CD14-positive monocyte (primary cell): ENCODE measurements around the gene ATRX. TPM values are rescaled to one million over a fixed set of nuclear protein-coding genes. Genes with fewer than 3 reads are reported as not detected.
A peak's percentile ranks its signal among the peaks of the same experiment; 100 is the strongest.

Source experiments
- DNase-seq, 3 donors: peaks; one replicate each; pipeline ENCODE4 v3.0.0-alpha.2; 2011 to 2022
- H2AFZ ChIP-seq: 2 replicates; pipeline ENCODE4 v1.6.0; 2012; ENCODE audit warnings: mild to moderate bottlenecking, low read depth, low read length, inconsistent platforms; ENCODE audit not compliant: insufficient read depth, poor library complexity, severe bottlenecking
- H3K27ac ChIP-seq, 2 donors: 1 replicate in 1 of 2; 2 replicates in 1 of 2; pipeline ENCODE4 v1.5.1; 2012 to 2013; ENCODE audit warnings: low read length in 2 of 2, control low read depth in 1 of 2, inconsistent platforms in 1 of 2, low read depth in 1 of 2, mild to moderate bottlenecking in 1 of 2
- H3K27me3 ChIP-seq, 2 donors: one replicate each; pipeline versions ENCODE4 v1.6.0 to v1.6.1; 2011 to 2013; ENCODE audit warnings: low read length in 2 of 2; ENCODE audit not compliant: control insufficient read depth in 2 of 2, insufficient read depth in 2 of 2
- H3K36me3 ChIP-seq, 2 donors: replicated peaks in 1 of 2; 1 replicate in 1 of 2; 2 replicates in 1 of 2; pipeline versions ENCODE4 v1.5.1 to v1.6.1; 2012 to 2013; ENCODE audit warnings: low read length in 2 of 2, control low read depth in 1 of 2, inconsistent platforms in 1 of 2, mild to moderate bottlenecking in 1 of 2; ENCODE audit not compliant: insufficient read depth in 2 of 2, control insufficient read depth in 1 of 2
- H3K4me1 ChIP-seq, 2 donors: 1 replicate in 1 of 2; 2 replicates in 1 of 2; pipeline versions ENCODE4 v1.5.1 to v1.6.1; 2012 to 2013; ENCODE audit warnings: low read length in 2 of 2, control low read depth in 1 of 2, inconsistent platforms in 1 of 2, mild to moderate bottlenecking in 1 of 2, moderate library complexity in 1 of 2; ENCODE audit not compliant: insufficient read depth in 2 of 2, control insufficient read depth in 1 of 2
- H3K4me2 ChIP-seq: replicated peaks from 2 replicates; pipeline ENCODE3; 2012; ENCODE audit warnings: low read length, moderate library complexity, mild to moderate bottlenecking; ENCODE audit not compliant: poor library complexity, severe bottlenecking; ENCODE audit errors: extremely low read depth
- H3K4me3 ChIP-seq, 3 experiments: fragments of 200-600 bp in 1 of 3; sonication (generic) in 1 of 3; replicated peaks in 1 of 3; 1 replicate in 2 of 3; 2 replicates in 1 of 3; pipeline ENCODE4 v1.5.1; 2011 to 2013; ENCODE audit warnings: low read length in 3 of 3, mild to moderate bottlenecking in 3 of 3, control low read depth in 2 of 3, low read depth in 2 of 3, inconsistent platforms in 1 of 3, moderate library complexity in 1 of 3
- H3K79me2 ChIP-seq: 2 replicates; pipeline ENCODE4 v1.6.0; 2012; ENCODE audit warnings: mild to moderate bottlenecking, control low read depth, inconsistent platforms, low read length, moderate library complexity; ENCODE audit not compliant: insufficient read depth
- H3K9ac ChIP-seq: 2 replicates; pipeline ENCODE4 v1.6.0; 2017; ENCODE audit warnings: low read length, mild to moderate bottlenecking; ENCODE audit not compliant: insufficient read depth, poor library complexity, severe bottlenecking
- H3K9me3 ChIP-seq, 2 donors: replicated peaks in 1 of 2; 1 replicate in 1 of 2; 2 replicates in 1 of 2; pipeline versions ENCODE4 v1.5.1 to v1.6.1; 2012 to 2013; ENCODE audit warnings: low read length in 2 of 2, control low read depth in 1 of 2; ENCODE audit not compliant: control insufficient read depth in 1 of 2, insufficient read depth in 1 of 2
- H4K20me1 ChIP-seq: 2 replicates; pipeline ENCODE4 v1.6.0; 2012; ENCODE audit warnings: mild to moderate bottlenecking, low read length, control low read depth, moderate library complexity; ENCODE audit not compliant: insufficient read depth
- H3K27ac Mint-ChIP-seq, 7 donors: one replicate each; pipeline ENCODE4 v1.8.0; 2020; ENCODE audit warnings: mild to moderate bottlenecking in 7 of 7, mixed read lengths in 7 of 7, moderate library complexity in 6 of 7, inconsistent platforms in 2 of 7
- H3K27me3 Mint-ChIP-seq, 3 donors: one replicate each; pipeline ENCODE4 v1.8.0; 2021 to 2022; ENCODE audit warnings: low read depth in 3 of 3, mild to moderate bottlenecking in 3 of 3, mixed read lengths in 3 of 3, moderate library complexity in 3 of 3, inconsistent platforms in 1 of 3
- H3K36me3 Mint-ChIP-seq, 2 donors: one replicate each; pipeline ENCODE4 v1.8.0; 2020; ENCODE audit warnings: mixed read lengths in 2 of 2, inconsistent platforms in 1 of 2, mild to moderate bottlenecking in 1 of 2
- H3K4me1 Mint-ChIP-seq: one replicate; pipeline ENCODE4 v1.8.0; 2020; ENCODE audit warnings: mild to moderate bottlenecking, mixed read lengths
- H3K4me3 Mint-ChIP-seq, 2 donors: one replicate each; pipeline ENCODE4 v1.8.0; 2020; ENCODE audit warnings: mild to moderate bottlenecking in 2 of 2, mixed read lengths in 2 of 2, moderate library complexity in 1 of 2
- H3K9me3 Mint-ChIP-seq, 7 donors: one replicate each; pipeline ENCODE4 v1.8.0; 2020 to 2022; ENCODE audit warnings: mixed read lengths in 7 of 7, mild to moderate bottlenecking in 6 of 7, moderate library complexity in 6 of 7, inconsistent platforms in 2 of 7
- WGBS: methylation state at CpG from one replicate; pipeline ENCODE4 v1.1.5; 2013; ENCODE audit warnings: missing lambda C conversion rate; ENCODE audit not compliant: insufficient coverage; 5-methylcytosine and 5-hydroxymethylcytosine counted together
- intact Hi-C, 2 donors: fragments of 100-400 bp; cut with micrococcal nuclease; formaldehyde crosslinking; loops; one replicate each; pipeline versions ENCODE4 v1.15.0 to v1.15.1; 2023
- polyA plus RNA-seq, 3 donors: library from polyadenylated mRNA; depleted of rRNA in 1 of 3; unstranded in 2 of 3; stranded (reverse) in 1 of 3; fragments of 300-500 nt in 2 of 3; fragments of >200 nt in 1 of 3; fragmentation: Illumina TruSeq in 2 of 3; gene quantifications; 1 replicate in 2 of 3; 2 replicates in 1 of 3; pipeline ENCODE4 v1.2.3, GENCODE V29; 2012 to 2021
- TF ChIP-seq, protein P1 (sequence below): fragments of 200-600 bp; IDR thresholded peaks from one replicate; pipeline ENCODE4 v1.8.0; 2022; ENCODE audit warnings: antibody characterized with exemption, mild to moderate bottlenecking

Gene ATRX
- polyA plus RNA-seq, 3 donors: 8.6 to 18.3 (median 17.3) TPM

DNA sequence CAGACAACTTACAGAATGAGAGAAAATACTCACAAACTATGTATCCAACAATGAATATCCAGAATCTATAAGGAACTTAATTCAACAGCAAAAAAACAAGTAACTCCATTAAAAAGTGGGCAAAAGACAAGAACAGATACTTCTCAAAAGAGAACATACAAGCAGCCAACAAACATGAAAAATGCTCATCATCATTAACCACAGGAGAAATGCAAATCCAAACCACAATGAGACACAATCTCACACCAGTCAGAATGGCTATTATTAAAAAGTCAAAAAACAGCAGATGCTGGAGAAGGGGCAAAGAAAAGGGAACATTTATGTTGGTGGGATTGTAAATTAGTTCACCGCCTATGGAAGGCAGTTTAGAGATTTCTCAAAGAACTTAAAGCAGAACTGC lies 188.5 kb downstream of the ATRX start:
- Mint-ChIP-seq H3K36me3 (peaks cover 24 to 35% of the 10 kb centered on the region in 2 donors), H3K27ac (peak overlapping the region in 2 of 7 donors; percentile 48 to 65), H3K4me3 (no peak overlapping the region), H3K9me3 (no peaks in the 10 kb centered on the region), H3K27me3 (peaks cover 0 to 2% (median 0%) of the 10 kb centered on the region in 3 donors), H3K4me1 (peaks cover 2% of the 10 kb centered on the region)
- Histone ChIP-seq H3K79me2 (no peaks in the 10 kb centered on the region), H3K27me3 (no peaks in the 10 kb centered on the region), H3K9ac (no peak overlapping the region), H3K4me1 (no peaks in the 10 kb centered on the region), H3K27ac (no peak overlapping the region), H3K4me2 (no peak overlapping the region), H3K9me3 (no peaks in the 10 kb centered on the region), H3K4me3 (no peak overlapping the region), H2AFZ (no peak overlapping the region), H4K20me1 (no peaks in the 10 kb centered on the region), H3K36me3 (peaks cover 13% of the 10 kb centered on the region in 2 donors)
- intact Hi-C loops: no loop called here
- DNase-seq: no peak
- WGBS: no CpG with 5 or more reads among the region's 1 CpG
- TF ChIP-seq, protein P1, sequence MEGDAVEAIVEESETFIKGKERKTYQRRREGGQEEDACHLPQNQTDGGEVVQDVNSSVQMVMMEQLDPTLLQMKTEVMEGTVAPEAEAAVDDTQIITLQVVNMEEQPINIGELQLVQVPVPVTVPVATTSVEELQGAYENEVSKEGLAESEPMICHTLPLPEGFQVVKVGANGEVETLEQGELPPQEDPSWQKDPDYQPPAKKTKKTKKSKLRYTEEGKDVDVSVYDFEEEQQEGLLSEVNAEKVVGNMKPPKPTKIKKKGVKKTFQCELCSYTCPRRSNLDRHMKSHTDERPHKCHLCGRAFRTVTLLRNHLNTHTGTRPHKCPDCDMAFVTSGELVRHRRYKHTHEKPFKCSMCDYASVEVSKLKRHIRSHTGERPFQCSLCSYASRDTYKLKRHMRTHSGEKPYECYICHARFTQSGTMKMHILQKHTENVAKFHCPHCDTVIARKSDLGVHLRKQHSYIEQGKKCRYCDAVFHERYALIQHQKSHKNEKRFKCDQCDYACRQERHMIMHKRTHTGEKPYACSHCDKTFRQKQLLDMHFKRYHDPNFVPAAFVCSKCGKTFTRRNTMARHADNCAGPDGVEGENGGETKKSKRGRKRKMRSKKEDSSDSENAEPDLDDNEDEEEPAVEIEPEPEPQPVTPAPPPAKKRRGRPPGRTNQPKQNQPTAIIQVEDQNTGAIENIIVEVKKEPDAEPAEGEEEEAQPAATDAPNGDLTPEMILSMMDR: no peak

DNA sequence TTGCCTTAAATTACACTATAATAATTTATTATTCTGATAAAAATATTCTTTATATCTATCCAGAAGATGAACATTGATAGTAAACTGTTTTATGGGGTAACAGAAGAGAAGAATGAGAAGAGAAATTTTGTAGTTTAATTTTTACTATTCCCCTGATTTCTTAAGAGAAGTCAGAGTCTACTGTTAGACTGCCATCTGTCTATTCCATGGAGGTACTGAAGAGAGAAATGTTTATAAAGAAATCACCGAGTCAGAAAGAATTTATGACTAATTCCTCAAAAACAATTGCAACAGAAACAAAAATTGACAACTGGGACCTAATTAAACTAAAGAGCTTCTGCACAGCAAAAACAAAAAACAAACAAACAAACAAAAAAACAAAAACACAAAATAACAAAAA lies 188.9 kb downstream of the ATRX start:
- H3K4me1 ChIP-seq: no peaks in the 10 kb centered on the region
- no peak overlapping the region for H3K27ac ChIP-seq
- no peaks in the 10 kb centered on the region for H3K9me3 ChIP-seq
- Mint-ChIP-seq H3K9me3 (no peaks in the 10 kb centered on the region), H3K27me3 (peaks cover 0 to 2% (median 0%) of the 10 kb centered on the region in 3 donors), H3K36me3 (peaks cover 28 to 33% of the 10 kb centered on the region in 2 donors), H3K4me1 (peaks cover 2% of the 10 kb centered on the region), H3K4me3 (no peak overlapping the region), H3K27ac (peak overlapping the region in 2 of 7 donors; percentile 48 to 65)
- peaks cover 13% of the 10 kb centered on the region in 2 donors for H3K36me3 ChIP-seq
- no peak overlapping the region for H3K9ac ChIP-seq
- H2AFZ ChIP-seq: no peak overlapping the region
- H3K79me2 ChIP-seq: no peaks in the 10 kb centered on the region
- TF ChIP-seq, protein P1: no peak
- H3K4me2 ChIP-seq: no peak overlapping the region
- H4K20me1 ChIP-seq: no peaks in the 10 kb centered on the region
- no peaks in the 10 kb centered on the region for H3K27me3 ChIP-seq
- intact Hi-C loops: no loop called here
- no CpG with 5 or more reads among the region's 1 CpG for WGBS
- no peak overlapping the region for H3K4me3 ChIP-seq
- no peak for DNase-seq
